ACC112 (cell line): ENCODE data around the gene DLG2.
"Not testable (repeated sequence)": the region's sequence is repeated elsewhere in the genome, so short reads cannot be mapped to it uniquely, and the experiment has no call there.

Experiments used
- H2AFZ ChIP-seq: fragments of 200-600 bp; sonication (generic); one replicate; pipeline ENCODE4 v1.6.0; 2017; ENCODE audit warnings: antibody characterized with exemption, low read length; ENCODE audit not compliant: unreplicated experiment
- H3K27ac ChIP-seq: fragments of 200-600 bp; sonication (generic); 2 replicates; pipeline ENCODE4 v1.5.1; 2014; ENCODE audit warnings: low read depth, mild to moderate bottlenecking, antibody characterized with exemption, low read length, moderate library complexity
- H3K27me3 ChIP-seq: fragments of 200-600 bp; sonication (generic); 2 replicates; pipeline ENCODE4 v1.6.1; 2014; ENCODE audit warnings: mild to moderate bottlenecking, antibody characterized with exemption, low read length, moderate library complexity, mixed read lengths; ENCODE audit not compliant: insufficient read depth
- H3K36me3 ChIP-seq: fragments of 200-600 bp; sonication (generic); 2 replicates; pipeline ENCODE4 v1.6.1; 2016; ENCODE audit warnings: mild to moderate bottlenecking, antibody characterized with exemption, low read length, moderate library complexity, mixed read lengths; ENCODE audit not compliant: insufficient read depth
- H3K4me1 ChIP-seq: fragments of 200-600 bp; sonication (generic); one replicate; pipeline ENCODE4 v1.6.1; 2016; ENCODE audit warnings: low read length, mixed read lengths; ENCODE audit not compliant: insufficient read depth, unreplicated experiment, control insufficient read depth
- H3K4me3 ChIP-seq: fragments of 200-600 bp; sonication (generic); 2 replicates; pipeline ENCODE4 v1.5.1; 2014; ENCODE audit warnings: mild to moderate bottlenecking, low read depth, low read length
- H3K79me2 ChIP-seq: fragments of 200-600 bp; sonication (generic); one replicate; pipeline ENCODE4 v1.6.0; 2016; ENCODE audit warnings: low read length; ENCODE audit not compliant: control insufficient read depth, unreplicated experiment, insufficient read depth

DLG2 gene

DNA sequence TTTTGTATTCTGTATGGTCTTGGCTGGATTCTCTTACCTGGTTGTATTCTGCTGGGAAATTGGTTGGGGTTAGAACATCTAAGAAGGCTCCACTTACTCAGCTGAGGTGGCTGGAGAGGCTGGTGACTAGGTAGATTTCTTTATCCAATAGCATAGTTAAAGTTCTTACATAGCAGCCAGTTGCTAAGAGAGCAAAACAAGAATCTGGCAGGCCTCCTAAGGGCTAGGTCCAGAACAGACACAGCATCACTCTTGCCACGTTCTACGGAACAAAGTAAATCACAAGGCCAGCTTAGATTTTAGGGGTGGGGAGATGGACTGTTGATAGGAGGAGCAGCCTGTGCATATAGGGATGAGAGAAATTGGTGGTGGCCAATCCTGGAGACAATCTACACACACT lies 2199.6 kb downstream of the DLG2 start:
- no peak overlapping the region for H3K4me3 ChIP-seq
- no peaks in the 10 kb centered on the region for H3K36me3 ChIP-seq
- no peak overlapping the region for H2AFZ ChIP-seq
- no peaks in the 10 kb centered on the region for H3K27me3 ChIP-seq
- no peaks in the 10 kb centered on the region for H3K4me1 ChIP-seq
- H3K27ac ChIP-seq, result no peak overlapping the region
- H3K79me2 ChIP-seq, result no peaks in the 10 kb centered on the region

DNA sequence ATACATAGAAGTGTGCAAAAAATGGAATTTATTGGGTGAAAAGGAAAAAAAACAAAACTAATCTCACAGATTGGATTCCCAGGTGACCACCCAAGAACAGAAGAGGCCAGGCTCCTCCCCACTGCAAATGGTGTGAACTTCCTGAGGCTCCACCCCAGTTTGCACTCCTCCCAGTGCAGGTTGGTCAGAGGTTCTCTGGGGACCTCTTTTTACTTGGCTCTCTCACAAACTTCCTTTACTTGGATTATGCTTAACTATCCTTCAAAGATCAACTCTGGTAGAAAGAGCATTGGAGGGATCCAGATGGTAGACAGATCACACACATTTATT lies 2202.0 kb downstream of the DLG2 start:
- no peaks in the 10 kb centered on the region for H3K27me3 ChIP-seq
- H3K4me3 ChIP-seq, result no peak overlapping the region
- H3K36me3 ChIP-seq, result no peaks in the 10 kb centered on the region

DNA sequence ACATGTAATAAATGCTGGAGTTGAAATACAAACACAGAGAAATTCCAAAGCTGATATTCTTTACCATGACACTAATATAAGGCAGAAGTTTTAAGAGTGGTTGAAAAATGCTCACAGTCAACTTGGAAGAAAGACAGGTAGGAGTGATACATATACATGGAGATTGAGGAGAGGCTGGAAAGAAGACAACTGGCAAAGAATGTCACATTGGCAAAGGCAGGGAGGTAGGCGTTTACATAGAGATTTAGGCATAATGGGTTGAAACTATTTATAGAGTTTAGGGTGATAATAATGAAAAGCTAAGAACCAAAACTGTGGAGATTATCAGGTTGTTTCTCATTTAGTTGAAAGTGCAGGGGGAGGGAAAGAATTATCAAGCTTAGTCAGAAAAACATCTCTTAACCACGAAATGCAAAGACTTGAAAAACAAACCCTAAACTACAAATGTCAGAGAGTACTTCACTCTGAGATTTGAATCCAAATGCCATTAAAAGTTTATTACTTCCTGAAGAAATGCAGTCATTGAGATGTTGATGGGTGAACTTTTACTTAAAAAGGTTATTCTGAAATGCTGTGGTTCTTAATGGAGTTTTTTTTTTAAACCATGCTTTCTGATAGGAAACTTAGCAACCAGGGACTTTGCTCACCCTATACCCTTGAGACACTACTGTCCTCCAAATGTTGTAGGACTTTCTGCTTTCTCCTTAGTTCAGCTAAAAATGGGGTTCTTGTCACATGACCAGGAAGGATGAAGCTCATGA lies 2202.6 kb downstream of the DLG2 start:
- no peak overlapping the region for H3K27ac ChIP-seq

More for the DNA sequence above, 2202.0 kb downstream of the DLG2 start:
- no peaks in the 10 kb centered on the region for H3K4me1 ChIP-seq
- H3K79me2 ChIP-seq, result no peaks in the 10 kb centered on the region
- H2AFZ ChIP-seq, result no peak overlapping the region
- H3K27ac ChIP-seq, result no peak overlapping the region

DNA sequence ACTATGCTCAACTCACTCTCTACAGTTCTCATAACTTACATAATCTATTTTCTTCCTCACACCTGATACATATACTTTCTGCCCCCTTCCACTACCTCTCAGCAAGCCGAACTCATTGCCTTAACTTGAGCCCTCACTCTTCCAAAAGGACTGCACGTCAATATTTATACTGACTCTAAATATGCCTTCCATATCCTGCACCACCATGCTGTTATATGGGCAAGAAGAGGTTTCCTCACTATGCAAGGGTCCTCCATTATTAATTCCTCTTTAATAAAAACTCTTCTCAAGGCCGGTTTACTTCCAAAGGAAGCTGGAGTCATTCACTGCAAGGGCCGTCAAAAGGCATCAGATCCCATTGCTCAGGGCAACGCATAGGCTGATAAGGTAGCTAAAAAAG lies 2204.5 kb downstream of the DLG2 start:
- not testable (repeated sequence) for H3K36me3 ChIP-seq, H3K27me3 ChIP-seq, H3K27ac ChIP-seq, H3K4me1 ChIP-seq, H3K4me3 ChIP-seq, H3K79me2 ChIP-seq, H2AFZ ChIP-seq

More for the DNA sequence above, 2202.6 kb downstream of the DLG2 start:
- no peaks in the 10 kb centered on the region for H3K4me1 ChIP-seq
- no peaks in the 10 kb centered on the region for H3K36me3 ChIP-seq
- H3K79me2 ChIP-seq, result no peaks in the 10 kb centered on the region
- no peaks in the 10 kb centered on the region for H3K27me3 ChIP-seq
- no peak overlapping the region for H2AFZ ChIP-seq
- H3K4me3 ChIP-seq, result no peak overlapping the region

DNA sequence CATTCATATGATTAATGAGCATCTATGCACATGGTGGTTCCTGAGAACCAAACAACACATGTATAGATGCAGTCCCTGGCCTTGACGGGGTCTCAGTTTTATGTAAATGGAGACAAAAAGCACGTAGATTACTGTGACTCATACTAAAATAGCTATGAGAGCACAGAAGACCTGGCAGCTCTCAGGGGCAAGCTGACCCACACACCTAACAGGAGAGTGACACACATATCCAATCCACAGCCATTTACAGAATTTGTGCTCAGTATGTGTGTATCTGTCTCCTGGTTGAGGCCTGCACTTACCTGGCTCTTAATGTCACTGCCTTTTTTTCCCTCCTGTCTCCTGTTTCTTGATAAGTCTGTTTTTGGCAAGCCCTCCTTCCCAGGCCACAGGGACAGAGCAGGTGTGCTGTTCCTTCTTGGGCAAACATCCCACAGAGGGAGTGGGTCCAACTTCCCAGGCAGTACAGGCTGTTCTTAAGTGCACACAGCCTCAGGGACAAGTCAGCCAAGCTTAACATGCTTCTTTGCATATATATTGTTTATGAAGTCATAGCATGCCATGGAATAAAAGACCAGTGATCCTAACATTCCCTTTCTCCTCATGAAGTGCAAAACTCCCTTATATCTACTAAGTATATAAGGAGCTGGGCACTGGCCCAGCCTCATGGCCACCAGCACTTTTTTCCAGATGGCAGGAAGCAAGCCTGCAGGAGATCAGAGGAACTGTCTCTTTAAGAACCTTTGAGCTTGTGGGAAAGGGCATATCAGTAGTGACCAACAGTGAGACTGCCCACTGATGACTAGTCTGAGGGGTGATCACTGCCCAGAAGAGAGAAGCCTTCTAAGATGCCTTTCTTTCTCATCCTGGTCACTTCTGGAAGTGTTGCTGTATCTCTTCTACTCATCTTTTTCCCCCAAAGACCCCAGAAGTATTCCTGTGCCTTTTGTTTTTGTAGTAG lies 2216.3 kb downstream of the DLG2 start:
- no peak overlapping the region for H2AFZ ChIP-seq
- no peaks in the 10 kb centered on the region for H3K36me3 ChIP-seq
- H3K4me3 ChIP-seq, result no peak overlapping the region
- no peaks in the 10 kb centered on the region for H3K27me3 ChIP-seq
- H3K79me2 ChIP-seq, result no peaks in the 10 kb centered on the region
- H3K27ac ChIP-seq, result no peak overlapping the region
- no peaks in the 10 kb centered on the region for H3K4me1 ChIP-seq

DNA sequence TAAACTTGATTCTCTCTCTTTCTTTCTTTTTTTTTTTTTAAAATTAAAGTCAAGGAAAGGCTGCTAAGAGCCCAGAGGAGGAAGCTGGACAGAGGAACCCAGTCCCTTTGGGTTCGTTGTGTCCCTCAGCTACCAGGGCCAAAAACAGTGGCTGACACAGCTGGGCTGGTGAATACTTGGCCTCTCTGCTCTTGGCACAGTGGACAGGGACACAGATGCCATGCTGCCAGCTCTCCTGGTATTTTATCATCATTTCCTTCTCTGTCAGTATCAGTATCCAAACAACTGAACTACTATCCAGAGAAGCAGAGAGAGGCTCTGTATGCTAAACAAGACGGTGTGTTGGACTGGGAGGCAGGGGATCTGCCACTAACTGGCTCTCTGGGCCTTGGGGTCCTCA lies 2217.3 kb downstream of the DLG2 start:
- no peaks in the 10 kb centered on the region for H3K4me1 ChIP-seq
- no peaks in the 10 kb centered on the region for H3K79me2 ChIP-seq
- H2AFZ ChIP-seq, result no peak overlapping the region
- H3K4me3 ChIP-seq, result no peak overlapping the region
- no peaks in the 10 kb centered on the region for H3K27me3 ChIP-seq
- H3K36me3 ChIP-seq, result no peaks in the 10 kb centered on the region
- H3K27ac ChIP-seq, result no peak overlapping the region

DNA sequence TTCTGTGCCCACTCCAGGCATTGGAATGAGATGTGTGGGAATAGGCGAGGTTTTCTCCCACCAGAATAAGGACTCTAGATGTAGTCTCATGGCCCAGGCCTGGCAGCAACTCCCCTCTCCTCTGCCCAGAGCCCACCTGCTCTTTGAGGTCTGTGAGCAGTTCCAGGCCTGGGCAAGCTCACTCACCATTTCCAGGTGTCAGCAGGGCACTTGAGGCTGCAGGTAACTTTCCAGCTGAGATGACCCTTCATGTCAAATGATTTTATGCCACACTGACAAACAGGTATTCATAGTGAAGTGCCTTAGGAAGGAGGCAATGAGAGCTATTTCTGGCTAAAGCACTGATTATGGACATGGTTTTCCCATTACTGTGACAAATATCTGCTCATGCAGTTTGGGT lies 2217.7 kb downstream of the DLG2 start:
- H2AFZ ChIP-seq, result no peak overlapping the region
- H3K4me3 ChIP-seq, result no peak overlapping the region
- no peaks in the 10 kb centered on the region for H3K79me2 ChIP-seq
- H3K36me3 ChIP-seq, result no peaks in the 10 kb centered on the region
- no peaks in the 10 kb centered on the region for H3K27me3 ChIP-seq
- no peak overlapping the region for H3K27ac ChIP-seq
- H3K4me1 ChIP-seq, result no peaks in the 10 kb centered on the region

DNA sequence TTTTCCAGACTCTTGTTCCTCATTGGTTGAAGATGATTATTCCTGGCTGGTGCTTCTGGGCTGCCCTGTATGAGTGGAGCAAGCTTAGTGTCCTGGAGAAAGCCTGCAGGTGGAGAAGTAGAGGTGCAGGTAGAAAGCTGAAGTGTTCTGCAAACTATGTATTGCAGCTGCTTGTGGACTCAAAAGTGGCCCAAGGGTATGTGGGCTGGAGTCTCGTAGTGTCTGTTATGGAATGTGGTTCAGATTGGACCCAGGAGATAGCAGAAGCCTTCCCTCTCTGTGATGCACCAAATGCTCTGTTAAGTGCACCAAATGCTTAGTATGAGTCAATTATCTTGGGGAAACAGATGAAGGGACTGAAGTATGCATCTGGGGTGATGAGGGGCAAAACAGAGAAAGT lies 2218.2 kb downstream of the DLG2 start:
- Histone ChIP-seq H3K27me3 (no peaks in the 10 kb centered on the region), H3K4me1 (no peaks in the 10 kb centered on the region), H3K27ac (no peak overlapping the region), H3K79me2 (no peaks in the 10 kb centered on the region), H3K4me3 (no peak overlapping the region), H2AFZ (no peak overlapping the region), H3K36me3 (no peaks in the 10 kb centered on the region)
